KOPT-K1 (cell line): Measurements from ENCODE around the gene JAG2.

ENCODE experiments used
- H3K27ac ChIP-seq: fragments of 200-600 bp; sonication (generic); 2 replicates; pipeline ENCODE4 v1.5.1; 2016; ENCODE audit warnings: antibody characterized with exemption, mild to moderate bottlenecking, low read depth, low read length; ENCODE audit not compliant: poor library complexity, severe bottlenecking
- H3K36me3 ChIP-seq: fragments of 200-600 bp; sonication (generic); 2 replicates; pipeline ENCODE4 v1.5.1; 2017; ENCODE audit warnings: antibody characterized with exemption, mild to moderate bottlenecking, low read length, moderate library complexity; ENCODE audit not compliant: insufficient read depth
- H3K9me3 ChIP-seq: fragments of 200-600 bp; sonication (generic); 2 replicates; pipeline ENCODE4 v1.5.1; 2017; ENCODE audit warnings: antibody characterized with exemption, low read length, mild to moderate bottlenecking; ENCODE audit not compliant: insufficient read depth, poor library complexity, severe bottlenecking

The JAG2 gene

DNA sequence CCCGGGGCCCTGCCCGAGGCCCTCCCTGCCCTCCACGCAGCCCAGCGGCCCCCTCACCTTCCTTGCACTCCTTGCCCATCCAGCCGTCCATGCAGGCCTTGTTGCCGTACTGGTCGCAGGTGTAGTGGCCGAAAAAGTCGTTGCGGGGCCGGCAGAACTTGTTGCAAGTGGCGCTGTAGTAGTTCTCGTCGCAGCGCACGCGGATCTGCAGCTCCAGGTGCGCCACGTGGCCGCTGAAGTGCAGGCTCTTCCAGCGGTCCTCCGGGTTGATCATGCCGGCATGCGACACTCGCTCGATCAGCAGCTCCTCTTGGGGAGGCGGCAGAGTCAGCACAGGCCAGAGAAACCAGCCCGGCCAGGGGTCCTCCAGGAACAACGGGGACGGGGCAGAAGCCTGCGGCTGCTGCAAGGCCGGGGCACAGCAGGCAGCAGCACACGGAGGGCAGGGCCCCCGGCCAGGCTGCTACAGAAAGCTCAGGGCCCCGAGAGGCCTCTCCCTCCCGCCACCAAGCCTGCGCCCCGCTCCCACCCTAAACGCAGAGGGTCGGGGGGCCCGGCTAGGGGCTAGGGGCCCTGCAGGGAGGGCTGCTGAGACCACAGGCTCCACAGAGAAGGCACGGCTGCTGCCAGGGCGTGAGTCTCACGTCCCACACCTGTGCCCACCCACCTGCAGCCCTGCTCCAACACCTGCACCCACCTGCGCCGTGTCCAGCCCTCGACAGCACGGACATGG, 12.7 kb downstream of the JAG2 start:
- no peaks in the 10 kb centered on the region for H3K9me3 ChIP-seq

GRCh38 chr14:105155071-105155651, 13.4 kb downstream of the JAG2 start:
- H3K9me3 ChIP-seq, result no peaks in the 10 kb centered on the region
- H3K36me3 ChIP-seq, result no peaks in the 10 kb centered on the region
- H3K27ac ChIP-seq, result no peak overlapping the region

More for the DNA sequence above, 12.7 kb downstream of the JAG2 start:
- Histone ChIP-seq H3K27ac (no peak overlapping the region), H3K36me3 (no peaks in the 10 kb centered on the region)

GRCh38 chr14:105154476-105154871, 14.1 kb downstream of the JAG2 start:
- no peak overlapping the region for H3K27ac ChIP-seq
- no peaks in the 10 kb centered on the region for H3K36me3 ChIP-seq

GRCh38 chr14:105153739-105154475, 14.7 kb downstream of the JAG2 start:
- Histone ChIP-seq H3K36me3 (no peaks in the 10 kb centered on the region), H3K9me3 (no peaks in the 10 kb centered on the region)

More at GRCh38 chr14:105154476-105154871, 14.1 kb downstream of the JAG2 start:
- no peaks in the 10 kb centered on the region for H3K9me3 ChIP-seq

GRCh38 chr14:105153331-105153731, 15.2 kb downstream of the JAG2 start:
- H3K27ac ChIP-seq, result no peak overlapping the region
- no peaks in the 10 kb centered on the region for H3K36me3 ChIP-seq
- H3K9me3 ChIP-seq, result no peaks in the 10 kb centered on the region

More at GRCh38 chr14:105153739-105154475, 14.7 kb downstream of the JAG2 start:
- H3K27ac ChIP-seq, result no peak overlapping the region

GRCh38 chr14:105152794-105153241, 15.8 kb downstream of the JAG2 start:
- Histone ChIP-seq H3K36me3 (no peaks in the 10 kb centered on the region), H3K27ac (no peak overlapping the region), H3K9me3 (no peaks in the 10 kb centered on the region)

- Histone ChIP-seq H3K9me3 (no peaks in the 10 kb centered on the region), H3K27ac (no peak overlapping the region), H3K36me3 (no peaks in the 10 kb centered on the region)
These were observed 16.5 kb downstream of the JAG2 start for GRCh38 chr14:105151838-105152793.

DNA sequence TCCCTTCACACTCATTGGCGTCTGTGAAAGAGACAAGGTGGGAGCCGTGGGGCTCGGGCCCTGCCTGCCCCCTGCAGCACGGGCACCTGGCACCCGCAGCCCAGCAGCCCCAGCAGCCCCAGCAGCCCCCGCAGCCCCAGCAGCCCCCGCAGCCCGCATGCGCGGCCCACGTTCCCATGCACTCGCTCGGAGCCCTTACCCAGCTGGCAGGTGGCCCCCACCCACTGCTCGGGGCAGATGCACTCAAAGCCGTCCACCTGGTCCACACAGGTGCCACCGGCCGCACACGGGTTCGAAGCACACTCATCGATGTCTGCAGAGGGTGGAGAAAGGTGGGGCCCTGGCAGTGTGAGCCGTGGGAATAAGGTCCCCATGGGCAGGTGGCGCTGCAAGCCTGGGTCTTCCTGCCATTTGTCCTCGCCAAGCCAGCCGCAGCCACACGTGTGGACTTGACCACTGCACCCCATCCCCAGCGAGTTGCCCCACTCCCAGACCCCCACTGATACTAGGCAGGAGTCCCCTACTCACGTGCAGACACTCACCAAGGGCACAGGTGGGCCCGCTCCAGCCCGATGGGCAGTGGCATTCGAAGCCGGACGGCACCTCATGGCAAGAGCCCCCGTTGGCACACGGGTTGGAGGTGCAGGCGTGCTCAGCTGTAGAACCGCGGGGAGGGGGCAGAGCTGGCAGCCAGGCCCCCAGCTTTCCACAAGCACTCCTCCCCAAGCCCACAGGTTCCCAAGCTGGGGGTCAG, 17.3 kb downstream of the JAG2 start:
- no peaks in the 10 kb centered on the region for H3K36me3 ChIP-seq

DNA sequence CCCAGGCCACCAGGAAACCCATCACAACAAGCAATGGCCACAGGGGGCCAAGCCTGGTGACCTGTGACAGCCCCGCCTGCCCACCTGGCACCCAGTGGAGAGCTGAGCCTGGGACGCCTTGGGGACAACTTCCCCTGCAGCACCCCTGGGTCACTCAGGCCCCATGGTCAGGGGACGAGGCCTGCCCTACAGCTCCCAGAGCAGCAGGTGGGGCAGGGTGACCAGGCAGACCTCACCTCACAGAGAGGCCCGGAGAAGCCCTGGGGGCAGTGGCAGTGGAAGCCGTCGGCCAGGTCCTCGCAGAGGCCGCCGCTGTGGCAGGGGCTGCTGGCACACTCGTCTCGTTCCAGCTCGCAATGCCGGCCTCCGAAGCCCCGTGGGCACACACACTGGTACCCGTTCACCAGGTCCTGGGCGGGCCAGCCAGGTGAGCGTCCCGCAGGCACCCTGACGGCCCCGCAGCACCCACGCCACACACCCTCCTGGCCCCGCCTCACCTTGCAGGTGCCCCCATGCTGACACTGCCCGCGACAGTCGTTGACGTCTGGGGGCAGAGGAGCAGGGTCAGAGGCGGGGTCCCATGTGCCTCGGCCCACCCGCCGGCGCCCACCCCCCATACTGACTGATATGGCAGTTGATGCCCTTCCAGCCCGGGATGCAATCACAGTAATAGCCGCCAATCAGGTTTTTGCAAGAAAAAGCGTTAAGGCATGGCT, 18.1 kb downstream of the JAG2 start:
- no peaks in the 10 kb centered on the region for H3K9me3 ChIP-seq

More for the DNA sequence above, 17.3 kb downstream of the JAG2 start:
- H3K9me3 ChIP-seq, result no peaks in the 10 kb centered on the region
- no peak overlapping the region for H3K27ac ChIP-seq

DNA sequence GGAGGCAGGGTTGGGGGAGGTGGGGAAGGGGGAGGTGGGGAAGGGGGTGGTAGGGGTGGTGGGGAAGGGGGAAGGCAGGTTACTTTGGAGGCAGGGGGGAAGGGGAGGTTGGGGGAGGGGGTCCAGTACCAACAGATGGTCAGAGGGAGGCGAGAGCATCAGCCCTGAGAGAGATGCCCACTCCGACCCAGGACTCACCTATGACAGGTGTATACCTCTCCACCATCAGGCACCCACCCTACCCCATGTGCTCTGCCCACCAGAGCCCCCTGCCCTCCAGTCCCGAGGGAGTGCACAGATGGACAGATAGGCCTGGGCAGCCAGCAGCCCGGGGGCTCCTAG, 18.6 kb downstream of the JAG2 start:
- no peaks in the 10 kb centered on the region for H3K9me3 ChIP-seq
- H3K27ac ChIP-seq, result no peak overlapping the region
- no peaks in the 10 kb centered on the region for H3K36me3 ChIP-seq

More for the DNA sequence above, 18.1 kb downstream of the JAG2 start:
- no peak overlapping the region for H3K27ac ChIP-seq
- no peaks in the 10 kb centered on the region for H3K36me3 ChIP-seq

GRCh38 chr14:105149146-105149781, 19.3 kb downstream of the JAG2 start:
- no peaks in the 10 kb centered on the region for H3K9me3 ChIP-seq
- no peak overlapping the region for H3K27ac ChIP-seq
- H3K36me3 ChIP-seq, result no peaks in the 10 kb centered on the region

GRCh38 chr14:105148604-105149145, 19.9 kb downstream of the JAG2 start:
- no peaks in the 10 kb centered on the region for H3K9me3 ChIP-seq
- H3K36me3 ChIP-seq, result no peaks in the 10 kb centered on the region
- no peak overlapping the region for H3K27ac ChIP-seq
